Measurements from ENCODE around the gene PLCB4.

GRCh38 chr20:9070304-9070703 lies 1.4 kb downstream of the PLCB4 start:
- TF ChIP-seq POLR2A (IDR thresholded peaks at IDR 0.05) (no peak), CTCF (IDR thresholded peaks at IDR 0.05) (no peak)

Data from testis (tissue), 2 donors.